OCI-LY1 (cell line): Measurements from ENCODE around the gene VEPH1.

Experiments
- EZH2 ChIP-seq: fragments of 200-600 bp; sonication (generic), shearing (Covaris generic); IDR thresholded peaks from 2 replicates; pipeline ENCODE4 v1.8.0; 2017; ENCODE audit warnings: borderline replicate concordance, mixed run types, mild to moderate bottlenecking, antibody characterized with exemption, low read length, moderate library complexity, mixed read lengths
- TF ChIP-seq, protein P1 (sequence below): fragments of 200-600 bp; sonication (generic), shearing (Covaris generic); IDR thresholded peaks from 2 replicates; pipeline ENCODE4 v1.5.1; 2017; ENCODE audit warnings: mild to moderate bottlenecking, antibody characterized with exemption, low read length, moderate library complexity, mixed read lengths

DNA sequence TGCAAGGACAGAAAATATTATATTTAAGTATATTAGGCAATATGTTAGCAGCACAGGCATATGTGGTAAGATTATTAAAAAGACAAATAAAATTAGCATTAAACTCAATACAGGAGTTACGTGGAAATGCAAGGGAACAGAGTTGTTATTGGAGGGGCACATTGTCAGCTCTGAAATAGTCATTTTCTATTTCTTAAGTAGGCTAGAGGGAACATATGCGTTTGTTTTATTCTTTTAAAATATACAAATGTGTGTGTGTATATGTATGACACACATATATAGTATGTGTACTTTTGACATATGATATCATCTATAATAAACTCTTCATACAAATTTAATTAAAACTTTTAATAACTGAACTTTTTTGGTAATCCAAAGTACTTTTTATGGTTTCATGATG, 22.8 kb upstream of the VEPH1 start:
- TF ChIP-seq, protein P1, sequence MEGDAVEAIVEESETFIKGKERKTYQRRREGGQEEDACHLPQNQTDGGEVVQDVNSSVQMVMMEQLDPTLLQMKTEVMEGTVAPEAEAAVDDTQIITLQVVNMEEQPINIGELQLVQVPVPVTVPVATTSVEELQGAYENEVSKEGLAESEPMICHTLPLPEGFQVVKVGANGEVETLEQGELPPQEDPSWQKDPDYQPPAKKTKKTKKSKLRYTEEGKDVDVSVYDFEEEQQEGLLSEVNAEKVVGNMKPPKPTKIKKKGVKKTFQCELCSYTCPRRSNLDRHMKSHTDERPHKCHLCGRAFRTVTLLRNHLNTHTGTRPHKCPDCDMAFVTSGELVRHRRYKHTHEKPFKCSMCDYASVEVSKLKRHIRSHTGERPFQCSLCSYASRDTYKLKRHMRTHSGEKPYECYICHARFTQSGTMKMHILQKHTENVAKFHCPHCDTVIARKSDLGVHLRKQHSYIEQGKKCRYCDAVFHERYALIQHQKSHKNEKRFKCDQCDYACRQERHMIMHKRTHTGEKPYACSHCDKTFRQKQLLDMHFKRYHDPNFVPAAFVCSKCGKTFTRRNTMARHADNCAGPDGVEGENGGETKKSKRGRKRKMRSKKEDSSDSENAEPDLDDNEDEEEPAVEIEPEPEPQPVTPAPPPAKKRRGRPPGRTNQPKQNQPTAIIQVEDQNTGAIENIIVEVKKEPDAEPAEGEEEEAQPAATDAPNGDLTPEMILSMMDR, result no peak
- no peak for TF ChIP-seq EZH2
